ENCODE measurements around the gene CABP1.
"Not testable (repeated sequence)": the region's sequence is repeated elsewhere in the genome, so short reads cannot be mapped to it uniquely, and the experiment has no call there.

- TF ChIP-seq POLR2A (IDR thresholded peaks at IDR 0.05) = not testable (repeated sequence)
- TF ChIP-seq, protein P1, sequence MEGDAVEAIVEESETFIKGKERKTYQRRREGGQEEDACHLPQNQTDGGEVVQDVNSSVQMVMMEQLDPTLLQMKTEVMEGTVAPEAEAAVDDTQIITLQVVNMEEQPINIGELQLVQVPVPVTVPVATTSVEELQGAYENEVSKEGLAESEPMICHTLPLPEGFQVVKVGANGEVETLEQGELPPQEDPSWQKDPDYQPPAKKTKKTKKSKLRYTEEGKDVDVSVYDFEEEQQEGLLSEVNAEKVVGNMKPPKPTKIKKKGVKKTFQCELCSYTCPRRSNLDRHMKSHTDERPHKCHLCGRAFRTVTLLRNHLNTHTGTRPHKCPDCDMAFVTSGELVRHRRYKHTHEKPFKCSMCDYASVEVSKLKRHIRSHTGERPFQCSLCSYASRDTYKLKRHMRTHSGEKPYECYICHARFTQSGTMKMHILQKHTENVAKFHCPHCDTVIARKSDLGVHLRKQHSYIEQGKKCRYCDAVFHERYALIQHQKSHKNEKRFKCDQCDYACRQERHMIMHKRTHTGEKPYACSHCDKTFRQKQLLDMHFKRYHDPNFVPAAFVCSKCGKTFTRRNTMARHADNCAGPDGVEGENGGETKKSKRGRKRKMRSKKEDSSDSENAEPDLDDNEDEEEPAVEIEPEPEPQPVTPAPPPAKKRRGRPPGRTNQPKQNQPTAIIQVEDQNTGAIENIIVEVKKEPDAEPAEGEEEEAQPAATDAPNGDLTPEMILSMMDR (IDR thresholded peaks at IDR 0.05) = not testable (repeated sequence)
Observed at GRCh38 chr12:120670237-120670636, 29.8 kb downstream of the CABP1 start.
